HEK293 (cell line): ENCODE data around the gene TBC1D22A.

Experiments
- CTCF ChIA-PET: fragments of 350-600 bp; formaldehyde crosslinking; extraction: SDS; loops from one replicate; lab custom pipeline; 2021; ENCODE audit warnings: antibody characterized with exemption; lab: Yijun Ruan, JAX
- POLR2A ChIA-PET: fragments of 300-600 bp; formaldehyde crosslinking; extraction: SDS; loops from one replicate; lab custom pipeline; 2020; ENCODE audit warnings: antibody characterized with exemption, inconsistent platforms; lab: Yijun Ruan, JAX
- H3K27ac ChIP-seq: fragments of 200-500 bp; sonication (Bioruptor generic); 2 replicates; pipeline ENCODE4 v1.5.1; 2014; ENCODE audit warnings: low read depth, low read length, control low read depth, inconsistent platforms; ENCODE audit errors: extremely low read depth
- H3K36me3 ChIP-seq, 2 experiments: fragments of 200-500 bp in 1 of 2; sonication (Bioruptor generic) in 1 of 2; 1 replicate in 1 of 2; 2 replicates in 1 of 2; pipeline ENCODE4 v1.5.1; 2014 to 2017; ENCODE audit warnings: inconsistent platforms in 2 of 2, low read length in 2 of 2; ENCODE audit not compliant: control insufficient read depth in 2 of 2, insufficient read depth in 1 of 2
- H3K4me1 ChIP-seq: fragments of 200-500 bp; sonication (Bioruptor generic); 2 replicates; pipeline ENCODE4 v1.5.1; 2014; ENCODE audit warnings: mild to moderate bottlenecking, low read length, inconsistent platforms; ENCODE audit not compliant: control insufficient read depth, insufficient read depth
- H3K4me3 ChIP-seq: 2 replicates; pipeline ENCODE4 v1.5.1; 2011; ENCODE audit warnings: low read depth, mild to moderate bottlenecking, control low read depth, low read length, moderate library complexity
- H3K9me3 ChIP-seq: fragments of 200-500 bp; sonication (Bioruptor generic); 2 replicates; pipeline ENCODE4 v1.5.1; 2014; ENCODE audit warnings: low read depth, low read length, inconsistent platforms; ENCODE audit not compliant: control insufficient read depth, insufficient read depth
- CTCF ChIP-seq: fragments of 450-650 bp; formaldehyde crosslinking; IDR thresholded peaks from 2 replicates; pipeline ENCODE4 v1.5.1; 2016; ENCODE audit warnings: missing biosample characterization, missing genetic modification characterization
- GLI4 ChIP-seq: fragments of 450-650 bp; formaldehyde crosslinking; IDR thresholded peaks from 2 replicates; pipeline ENCODE4 v1.5.1; 2016; ENCODE audit warnings: missing biosample characterization, missing genetic modification characterization
- KLF8 ChIP-seq: fragments of 450-650 bp; formaldehyde crosslinking; IDR thresholded peaks from 2 replicates; pipeline ENCODE4 v1.5.1; 2016; ENCODE audit warnings: missing biosample characterization, missing genetic modification characterization
- PRDM2 ChIP-seq: fragments of 450-650 bp; formaldehyde crosslinking; IDR thresholded peaks from 2 replicates; pipeline ENCODE4 v1.5.1; 2016; ENCODE audit warnings: missing biosample characterization, missing genetic modification characterization, borderline replicate concordance
- RBAK ChIP-seq: fragments of 450-650 bp; formaldehyde crosslinking; IDR thresholded peaks from 2 replicates; pipeline ENCODE4 v1.5.1; 2016; ENCODE audit warnings: missing biosample characterization, missing genetic modification characterization
- TSHZ1 ChIP-seq: fragments of 450-650 bp; formaldehyde crosslinking; IDR thresholded peaks from 2 replicates; pipeline ENCODE4 v1.5.1; 2016; ENCODE audit warnings: missing biosample characterization, missing genetic modification characterization, borderline replicate concordance
- ZBTB17 ChIP-seq: fragments of 450-650 bp; formaldehyde crosslinking; IDR thresholded peaks from 2 replicates; pipeline ENCODE4 v1.5.1; 2016; ENCODE audit warnings: missing biosample characterization, missing genetic modification characterization
- ZNF133 ChIP-seq: fragments of 450-650 bp; formaldehyde crosslinking; IDR thresholded peaks from 2 replicates; pipeline ENCODE4 v1.5.1; 2016; ENCODE audit warnings: missing biosample characterization, missing genetic modification characterization
- ZNF175 ChIP-seq: fragments of 450-650 bp; formaldehyde crosslinking; IDR thresholded peaks from 2 replicates; pipeline ENCODE4 v1.5.1; 2016; ENCODE audit warnings: missing biosample characterization, missing genetic modification characterization
- ZNF24 ChIP-seq: fragments of 450-650 bp; formaldehyde crosslinking; IDR thresholded peaks from 2 replicates; pipeline ENCODE4 v1.5.1; 2016; ENCODE audit warnings: missing biosample characterization, missing genetic modification characterization
- ZNF324 ChIP-seq: fragments of 450-650 bp; formaldehyde crosslinking; IDR thresholded peaks from 2 replicates; pipeline ENCODE4 v1.5.1; 2016; ENCODE audit warnings: missing biosample characterization, missing genetic modification characterization
- ZNF394 ChIP-seq: fragments of 450-650 bp; formaldehyde crosslinking; IDR thresholded peaks from 2 replicates; pipeline ENCODE4 v1.5.1; 2016; ENCODE audit warnings: missing biosample characterization, missing genetic modification characterization, mild to moderate bottlenecking, moderate library complexity, borderline replicate concordance
- ZNF510 ChIP-seq: fragments of 450-650 bp; formaldehyde crosslinking; IDR thresholded peaks from 2 replicates; pipeline ENCODE4 v1.5.1; 2018; ENCODE audit warnings: mild to moderate bottlenecking, missing genetic modification characterization, missing biosample characterization; ENCODE audit not compliant: insufficient replicate concordance
- ZNF544 ChIP-seq: fragments of 450-650 bp; formaldehyde crosslinking; IDR thresholded peaks from 2 replicates; pipeline ENCODE4 v1.5.0; 2017; ENCODE audit warnings: missing biosample characterization, missing genetic modification characterization
- ZNF555 ChIP-seq: fragments of 450-650 bp; formaldehyde crosslinking; conservative IDR thresholded peaks from 2 replicates; pipeline ENCODE4 v1.5.1; 2017; ENCODE audit warnings: missing biosample characterization, mild to moderate bottlenecking, missing genetic modification characterization, inconsistent platforms
- ZNF701 ChIP-seq: fragments of 450-650 bp; formaldehyde crosslinking; IDR thresholded peaks from 2 replicates; pipeline ENCODE4 v1.5.1; 2016; ENCODE audit warnings: missing biosample characterization, missing genetic modification characterization
- ZSCAN5A ChIP-seq: fragments of 450-650 bp; formaldehyde crosslinking; IDR thresholded peaks from 2 replicates; pipeline ENCODE4 v1.5.1; 2016; ENCODE audit warnings: missing biosample characterization, missing genetic modification characterization

The TBC1D22A gene

GRCh38 chr22:47038206-47038835 is 275.9 kb downstream of the TBC1D22A start:
- no peaks in the 10 kb centered on the region for H3K4me1 ChIP-seq
- H3K9me3 ChIP-seq = no peaks in the 10 kb centered on the region
- POLR2A ChIA-PET = no interaction called here
- CTCF ChIA-PET = no interaction called here
- H3K36me3 ChIP-seq = no peaks in the 10 kb centered on the region
- H3K27ac ChIP-seq = no peak overlapping the region
- TF ChIP-seq ZNF133 (tag by site-specific recombination) (no peak), ZNF510 (no peak), GLI4 (no peak), TSHZ1 (tag by site-specific recombination) (no peak), KLF8 (no peak), ZNF175 (no peak), ZNF324 (tag by site-specific recombination) (no peak), ZSCAN5A (tag by site-specific recombination) (no peak), ZNF394 (no peak), ZNF701 (tag by site-specific recombination) (no peak), PRDM2 (no peak), ZBTB17 (tag by site-specific recombination) (no peak), ZNF544 (no peak), ZNF24 (tag by site-specific recombination) (no peak), CTCF (tag by site-specific recombination) (no peak), RBAK (tag by site-specific recombination) (no peak), ZNF555 (tag by site-specific recombination) (no peak)
- H3K4me3 ChIP-seq = no peak overlapping the region
